Left hindlimb (tissue), 1 donor: ENCODE measurements around the gene PFN1.

Experiments
- DNase-seq: peaks from one replicate; pipeline ENCODE4 v3.0.0-alpha.2; 2018

PFN1 gene

GRCh38 chr17:4895657-4896331 is 52.5 kb downstream of the PFN1 start:
- no peak for DNase-seq
